HG03159 (cell line): Measurements from ENCODE around the gene ADISSP.
"Not testable (repeated sequence)": the region's sequence is repeated elsewhere in the genome, so short reads cannot be mapped to it uniquely, and the experiment has no call there.

Source experiments
- ATAC-seq: cut with Tn5 transposase; IDR thresholded peaks from one replicate; pipeline ENCODE4 v1.9.1; 2021; ENCODE audit warnings: mild to moderate bottlenecking, moderate library complexity; ENCODE audit not compliant: unreplicated experiment

ADISSP gene

DNA sequence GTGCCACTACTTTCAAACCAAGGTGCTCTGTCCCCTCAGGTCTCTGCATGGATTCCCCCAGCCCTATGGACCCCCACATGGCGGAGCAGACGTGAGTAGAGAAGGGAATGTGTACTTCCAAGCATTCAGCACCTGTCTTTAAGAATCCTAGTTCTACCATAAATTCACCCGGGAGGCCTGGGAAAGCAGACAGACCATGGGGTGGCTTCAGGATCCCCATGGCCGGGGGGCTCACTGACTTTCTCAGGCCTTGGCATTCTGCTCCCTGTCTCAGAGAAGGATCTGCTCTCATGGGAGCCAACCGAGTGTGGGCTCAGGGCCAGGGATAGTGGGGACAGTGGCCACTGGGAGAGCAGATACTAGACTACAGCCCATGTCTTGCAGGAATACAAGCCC, 30.8 kb upstream of the ADISSP start:
- ATAC-seq: no peak

DNA sequence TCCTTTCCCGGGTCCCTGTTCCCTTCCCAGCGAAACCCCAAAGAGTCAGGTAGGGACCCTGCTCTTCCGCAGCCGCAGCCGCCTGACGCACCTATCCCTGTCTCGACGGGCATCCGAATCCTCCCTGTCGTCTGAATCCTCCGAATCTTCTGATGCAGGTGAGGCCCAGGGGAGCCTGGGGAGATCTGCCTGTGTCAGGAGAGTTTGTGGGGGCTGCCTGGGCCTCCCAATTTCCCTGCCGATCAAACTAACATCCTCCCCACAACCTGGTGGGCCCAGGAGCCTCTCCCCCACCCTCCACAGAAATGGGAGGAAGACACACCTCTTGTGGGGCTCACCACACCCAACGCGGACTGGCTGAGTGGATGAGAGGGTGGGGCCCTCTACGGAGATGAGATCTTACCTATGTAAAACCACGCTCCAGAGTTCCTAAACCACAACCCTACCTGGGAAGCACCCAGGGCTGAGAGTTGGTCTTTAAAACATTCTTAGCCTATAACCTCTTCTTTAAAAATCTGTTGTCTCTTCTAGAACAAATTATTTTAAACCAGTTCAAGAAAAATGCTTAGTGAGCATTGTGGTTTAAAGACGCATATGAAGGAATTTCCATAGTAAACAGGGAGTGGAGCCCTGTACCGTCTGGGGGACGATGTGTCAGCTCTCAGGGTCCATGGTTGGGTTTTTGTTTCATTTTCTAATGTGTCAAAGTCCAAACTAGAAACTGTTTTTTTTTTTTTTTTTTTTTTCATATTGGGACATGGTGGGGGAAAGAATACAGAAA, 30.2 kb upstream of the ADISSP start:
- ATAC-seq: no peak

DNA sequence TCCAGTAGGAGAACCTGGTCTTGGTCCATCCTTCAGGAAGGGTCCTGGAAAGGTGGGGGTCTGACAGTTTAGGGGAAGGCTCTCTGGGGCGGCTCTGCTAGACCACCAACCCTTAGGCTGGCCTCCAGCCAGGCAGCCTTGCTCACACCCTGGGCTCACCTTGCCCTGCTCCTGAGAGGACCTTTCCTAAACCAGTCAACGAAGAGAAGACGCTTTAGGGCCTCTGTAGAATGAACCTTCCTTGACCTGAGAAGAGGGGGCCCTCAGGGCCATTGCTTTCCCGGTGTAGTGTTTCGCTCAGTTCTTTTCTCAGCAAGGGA, 29.6 kb upstream of the ADISSP start:
- ATAC-seq: no peak

DNA sequence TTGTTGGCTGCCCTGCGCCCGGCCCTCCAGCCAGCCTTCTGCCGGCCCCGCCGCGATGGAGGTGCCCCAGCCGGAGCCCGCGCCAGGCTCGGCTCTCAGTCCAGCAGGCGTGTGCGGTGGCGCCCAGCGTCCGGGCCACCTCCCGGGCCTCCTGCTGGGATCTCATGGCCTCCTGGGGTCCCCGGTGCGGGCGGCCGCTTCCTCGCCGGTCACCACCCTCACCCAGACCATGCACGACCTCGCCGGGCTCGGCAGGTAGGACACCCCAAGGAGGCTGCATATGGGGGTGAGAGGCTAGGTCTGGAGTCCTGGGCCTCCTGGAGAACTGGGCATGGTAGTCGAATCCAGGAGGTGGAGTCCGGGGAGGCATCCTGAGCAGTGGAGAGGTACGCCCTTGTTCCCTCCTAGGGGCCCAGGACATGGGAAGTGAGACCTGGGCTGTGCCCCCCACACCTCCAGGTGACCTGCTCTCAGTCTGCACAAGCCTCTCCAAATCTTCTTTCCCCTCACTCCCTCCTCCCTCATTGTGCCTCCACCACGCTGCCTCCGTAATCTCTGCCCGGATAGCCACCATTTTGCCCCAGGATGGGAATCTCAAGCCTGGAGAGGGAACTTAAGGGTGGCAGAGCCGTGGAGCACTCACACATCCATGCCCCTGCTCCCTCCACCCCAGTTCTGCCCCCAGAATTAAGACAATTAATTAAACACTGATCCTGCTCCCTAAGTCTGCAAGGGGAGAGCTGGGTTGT, 29.1 kb upstream of the ADISSP start:
- ATAC-seq: peak; percentile 7

DNA sequence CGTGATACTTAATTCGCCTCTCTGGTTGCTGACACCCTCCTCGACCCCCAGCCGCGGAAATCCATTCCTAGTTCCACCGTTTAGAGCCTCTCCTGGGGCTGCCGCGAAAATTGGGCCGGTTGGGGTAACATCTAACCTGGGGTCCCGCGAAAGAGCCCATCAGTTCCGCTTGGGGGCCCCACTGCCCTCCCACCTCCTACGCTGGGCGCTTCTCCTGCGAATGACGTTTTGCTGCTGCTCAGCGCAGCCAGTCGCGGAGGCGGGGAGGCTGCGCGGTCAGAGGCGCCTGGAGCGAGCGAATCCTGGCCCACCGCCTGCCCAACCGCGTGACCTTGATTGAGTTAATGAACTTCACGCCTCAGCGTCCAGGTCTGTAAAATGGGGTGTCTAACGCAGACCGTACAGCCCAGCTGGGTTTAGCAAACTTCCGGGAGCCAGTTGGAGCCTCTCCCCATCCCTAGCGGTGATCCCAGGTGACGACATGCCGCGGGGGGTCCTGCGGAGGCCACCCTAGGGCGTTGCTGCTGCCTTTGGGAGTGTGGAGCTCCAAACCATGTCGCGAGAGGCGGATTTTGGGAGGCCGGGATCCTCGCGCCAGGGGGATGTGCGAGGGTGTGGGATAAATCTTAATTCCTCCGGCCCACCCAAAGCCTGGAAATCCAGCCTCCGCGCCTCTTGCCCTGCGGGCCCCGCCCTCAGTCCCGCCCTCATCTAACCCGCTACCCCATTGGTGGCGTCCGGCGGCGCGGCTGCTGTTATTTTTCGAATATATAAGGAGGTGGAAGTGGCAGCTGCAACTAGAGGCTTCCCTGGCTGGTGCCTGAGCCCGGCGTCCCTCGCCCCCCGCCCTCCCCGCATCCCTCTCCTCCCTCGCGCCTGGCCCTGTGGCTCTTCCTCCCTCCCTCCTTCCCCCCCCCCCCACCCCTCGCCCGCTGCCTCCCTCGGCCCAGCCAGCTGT, 28.2 kb upstream of the ADISSP start, which contains the start of gene CDC25B:
TSS of gene CDC25B (plus strand) at position 800 of the 958 bp plus-strand sequence. CDS start 222 bp downstream, outside the sequence.
- peak; percentile 66 for ATAC-seq

DNA sequence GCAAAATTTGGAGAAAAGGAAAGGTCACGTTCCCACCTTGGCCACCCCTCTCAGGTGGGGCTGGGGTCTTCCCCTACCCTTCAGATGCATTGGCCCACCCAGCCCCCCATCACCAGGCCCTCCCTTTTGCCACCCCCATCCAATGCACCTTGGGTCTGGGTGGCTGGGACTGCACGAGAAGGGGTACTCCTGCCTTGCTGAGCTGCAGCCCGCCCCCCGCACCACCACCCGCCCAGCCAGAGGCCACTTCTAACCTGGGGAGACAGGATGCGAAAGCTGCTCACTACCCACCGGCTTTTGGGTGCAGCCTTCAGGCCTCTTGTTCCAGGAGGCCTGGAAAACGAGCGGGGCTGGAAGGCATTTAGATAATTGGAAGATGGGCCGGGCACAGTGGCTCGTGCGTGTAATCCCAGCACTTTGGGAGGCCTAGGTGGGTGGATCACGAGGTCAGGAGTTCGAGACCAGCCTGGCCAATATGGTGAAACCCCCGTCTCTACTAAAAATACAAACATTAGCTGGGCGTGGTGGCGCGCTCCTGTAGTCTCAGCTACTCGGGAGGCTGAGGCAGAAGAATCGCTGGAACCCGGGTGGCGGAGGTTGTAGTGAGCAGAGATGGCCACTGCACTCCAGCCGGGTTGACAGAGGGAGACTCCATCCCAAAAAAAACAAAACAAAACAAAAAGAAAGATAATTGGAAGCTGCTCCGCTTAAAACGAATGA, 27.3 kb upstream of the ADISSP start:
- ATAC-seq: no peak

DNA sequence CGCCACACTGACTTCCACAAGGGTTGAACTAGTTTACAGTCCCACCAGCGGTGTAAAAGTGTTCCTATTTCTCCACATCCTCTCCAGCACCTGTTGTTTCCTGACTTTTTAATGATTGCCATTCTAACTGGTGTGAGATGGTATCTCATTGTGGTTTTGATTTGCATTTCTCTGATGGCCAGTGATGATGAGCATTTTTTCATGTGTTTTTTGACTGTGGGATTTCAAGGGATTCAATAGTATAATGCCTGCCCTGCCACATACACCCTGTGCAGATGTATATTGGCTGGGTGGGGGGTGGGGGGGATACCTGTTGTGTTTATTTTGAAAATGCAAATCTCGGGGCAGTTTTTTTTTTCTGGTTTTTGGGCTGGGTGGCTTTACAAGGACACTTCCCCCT, 26.6 kb upstream of the ADISSP start:
- not testable (repeated sequence) for ATAC-seq

DNA sequence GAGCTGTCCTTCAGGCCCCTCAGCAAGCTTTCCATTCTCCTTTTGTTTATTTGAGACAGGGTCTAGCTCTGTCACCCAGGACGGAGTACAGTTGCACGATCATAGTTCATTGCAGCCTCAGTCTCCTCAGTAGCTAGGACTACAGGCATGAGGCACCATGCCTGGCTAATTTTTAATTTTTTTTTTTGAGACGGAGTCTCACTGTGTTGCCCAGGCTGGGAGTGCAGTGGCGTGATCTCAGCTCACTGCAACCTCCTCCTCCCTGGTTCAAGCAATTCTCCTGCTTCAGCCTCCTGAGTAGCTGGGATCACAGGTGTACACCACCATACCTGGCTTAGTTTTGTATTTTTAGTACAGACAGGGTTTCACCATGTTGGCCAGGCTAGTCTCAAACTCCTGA, 21.6 kb upstream of the ADISSP start:
- not testable (repeated sequence) for ATAC-seq

DNA sequence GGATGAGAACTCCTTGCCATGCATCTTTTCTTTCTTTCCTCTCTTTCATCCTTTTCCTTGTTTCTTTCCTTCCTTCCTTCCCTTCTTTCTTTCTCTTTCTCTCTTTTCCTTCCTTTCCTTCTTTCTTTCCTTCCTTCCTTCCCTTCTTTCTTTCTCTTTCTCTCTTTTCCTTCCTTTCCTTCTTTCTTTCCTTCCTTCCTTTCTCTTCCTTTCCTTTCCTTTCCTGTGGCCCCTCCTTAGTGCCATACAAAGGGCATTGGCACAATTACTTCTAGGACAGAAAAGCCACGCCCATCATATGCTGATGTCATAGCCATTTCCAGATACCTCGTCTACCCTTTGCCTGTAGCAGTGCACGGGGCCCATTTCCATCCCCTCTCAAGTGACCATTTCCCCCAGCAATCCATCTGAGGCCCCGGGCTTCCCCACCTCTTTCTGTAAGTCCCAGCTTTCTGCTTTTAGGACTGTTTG, 21.2 kb upstream of the ADISSP start:
- ATAC-seq: no peak

DNA sequence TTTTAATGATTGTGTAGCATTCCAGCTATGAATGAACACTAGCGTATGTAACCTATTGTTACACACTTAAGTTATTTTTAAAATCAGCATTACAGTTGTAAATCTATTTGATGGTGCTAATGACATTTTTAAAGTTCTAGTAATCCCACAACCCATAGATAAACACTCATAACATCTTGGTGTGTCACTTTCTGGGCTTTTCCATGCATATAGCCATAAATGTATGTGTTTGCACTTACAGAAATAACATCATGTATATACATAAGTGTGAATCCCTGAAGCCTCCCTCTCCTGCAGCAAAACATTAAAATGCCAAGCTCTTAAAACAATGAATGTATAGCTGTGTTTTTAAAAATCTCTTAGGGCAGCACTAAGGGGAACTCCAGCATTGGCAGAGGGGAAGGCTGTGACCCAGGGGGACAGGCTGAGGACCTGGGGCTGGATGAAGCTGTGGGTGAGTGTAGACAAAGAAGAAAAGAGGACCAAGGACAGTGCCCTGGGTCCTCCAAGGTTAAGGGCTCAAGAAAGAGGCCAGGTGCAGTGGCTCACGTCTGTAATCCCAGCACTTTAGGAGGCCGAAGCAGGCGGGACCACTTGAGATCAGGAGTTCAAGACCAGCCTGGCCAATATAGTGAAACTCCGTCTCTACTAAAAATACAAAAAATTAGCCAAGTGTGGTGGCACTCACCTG, 19.9 kb upstream of the ADISSP start:
- ATAC-seq: no peak

DNA sequence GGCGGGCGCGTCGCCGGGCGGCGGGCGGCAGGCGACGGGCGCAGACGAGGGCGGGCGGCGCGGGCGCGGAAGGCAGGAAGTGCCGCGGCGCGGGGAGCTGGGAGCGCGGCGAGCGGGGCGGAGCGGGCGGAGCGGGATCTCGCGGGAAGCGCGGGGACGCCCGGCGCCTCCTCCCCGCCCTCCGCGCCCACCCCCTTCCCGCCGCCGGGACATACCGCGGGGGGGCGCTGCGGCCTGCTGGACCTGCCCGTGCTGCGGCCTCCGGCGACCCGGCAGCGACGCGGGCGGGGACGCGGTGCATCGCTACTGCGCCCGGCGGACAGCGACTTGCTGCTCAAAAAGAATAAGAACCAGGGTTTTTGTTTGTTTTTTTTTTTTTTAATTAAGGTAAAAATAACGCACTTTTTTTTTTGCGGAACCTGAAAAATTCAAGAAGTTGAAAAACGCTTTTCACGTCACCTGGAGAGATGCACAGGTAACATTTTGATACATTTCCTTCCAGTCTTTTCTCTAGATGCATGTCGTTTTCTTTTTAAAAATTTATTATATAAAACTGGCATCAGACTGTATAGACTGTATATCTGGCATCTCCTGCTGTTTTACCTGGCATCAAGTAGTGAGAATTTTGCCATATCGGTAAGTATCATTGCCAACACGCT, 19.2 kb upstream of the ADISSP start, which contains the start of gene CENPB:
TSS of gene CENPB (minus strand) at position 76 of the 659 bp plus-strand sequence. CDS start 257 bp downstream, outside the sequence.
- peak; percentile 68 for ATAC-seq

DNA sequence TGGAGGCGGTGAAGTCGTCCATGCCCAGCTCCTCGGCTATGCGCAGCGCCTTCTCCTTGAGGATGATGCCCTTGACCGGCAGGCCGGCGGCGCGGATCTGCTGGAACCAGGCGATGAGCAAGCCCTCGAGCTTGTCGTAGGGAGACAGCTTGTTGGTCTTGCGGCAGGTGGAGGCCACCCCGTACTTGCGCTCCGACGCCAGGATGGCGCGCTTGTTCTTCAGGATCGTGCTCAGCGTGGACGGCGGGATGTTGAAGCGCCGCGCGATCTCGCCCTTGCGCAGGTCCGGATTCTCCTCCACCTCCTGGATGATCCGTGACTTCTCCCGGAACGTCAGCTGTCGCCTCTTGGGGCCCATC, 18.6 kb upstream of the ADISSP start:
- ATAC-seq: peak; percentile 20

DNA sequence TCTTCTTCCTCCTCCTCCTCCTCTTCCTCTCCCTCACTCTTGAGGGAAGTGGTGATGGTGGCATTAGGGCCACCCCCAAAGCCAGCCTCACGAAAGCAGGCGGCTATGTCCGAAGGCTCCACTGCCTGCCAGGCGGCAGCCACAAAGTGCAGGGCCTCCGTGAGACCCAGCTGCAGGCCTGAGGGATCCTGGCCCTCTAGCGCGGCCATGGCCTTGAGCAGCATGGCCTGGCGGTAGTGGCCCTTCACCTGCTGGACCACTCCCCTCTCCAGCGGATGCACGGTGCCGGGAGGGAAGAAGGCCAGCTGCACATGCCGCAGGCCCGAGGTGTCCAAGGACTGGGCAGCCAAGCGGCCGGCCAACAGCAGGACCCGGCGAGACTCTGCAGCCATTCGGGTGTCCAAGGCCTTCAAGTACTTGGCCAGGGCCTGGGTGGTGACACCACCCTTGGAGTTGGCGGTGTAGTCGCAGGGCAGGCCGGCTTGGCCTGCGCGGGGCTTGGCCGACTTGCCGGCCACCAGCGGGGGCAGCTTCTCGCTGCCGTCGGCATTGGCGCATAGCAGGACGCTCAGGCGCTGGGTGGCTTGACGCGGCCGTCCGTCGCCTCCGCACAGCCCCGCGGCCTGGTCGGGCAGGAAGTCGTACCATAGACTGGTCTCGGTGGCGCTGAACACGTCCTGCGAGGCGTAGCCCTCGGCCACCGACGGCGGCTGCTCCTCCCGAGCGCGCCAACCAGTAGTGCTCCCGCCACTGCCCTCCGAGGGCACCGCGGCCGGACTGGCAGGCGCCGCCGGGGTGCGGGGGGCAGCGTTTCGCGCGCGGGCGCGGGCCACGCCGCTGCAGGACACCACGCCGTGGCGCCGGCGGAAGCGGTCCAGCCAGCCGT, 17.9 kb upstream of the ADISSP start:
- no peak for ATAC-seq

DNA sequence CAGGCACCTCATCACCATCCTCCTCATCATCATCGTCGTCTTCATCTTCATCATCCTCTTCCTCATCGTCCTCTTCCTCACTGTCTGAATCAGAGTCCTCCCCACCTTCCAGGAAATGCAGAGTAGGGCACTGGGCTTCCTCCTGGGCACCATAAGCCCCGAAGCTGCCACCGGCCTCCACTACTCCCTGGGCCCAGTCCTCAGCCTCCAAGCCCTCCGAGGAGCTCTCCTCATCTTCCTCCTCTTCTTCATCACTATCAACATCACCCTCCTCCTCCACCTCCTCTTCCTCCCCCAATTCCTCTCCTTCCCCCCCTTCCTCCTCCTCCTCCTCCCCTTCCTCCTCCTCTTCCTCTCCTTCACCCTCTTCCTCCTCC, 17.3 kb upstream of the ADISSP start:
- no peak for ATAC-seq

DNA sequence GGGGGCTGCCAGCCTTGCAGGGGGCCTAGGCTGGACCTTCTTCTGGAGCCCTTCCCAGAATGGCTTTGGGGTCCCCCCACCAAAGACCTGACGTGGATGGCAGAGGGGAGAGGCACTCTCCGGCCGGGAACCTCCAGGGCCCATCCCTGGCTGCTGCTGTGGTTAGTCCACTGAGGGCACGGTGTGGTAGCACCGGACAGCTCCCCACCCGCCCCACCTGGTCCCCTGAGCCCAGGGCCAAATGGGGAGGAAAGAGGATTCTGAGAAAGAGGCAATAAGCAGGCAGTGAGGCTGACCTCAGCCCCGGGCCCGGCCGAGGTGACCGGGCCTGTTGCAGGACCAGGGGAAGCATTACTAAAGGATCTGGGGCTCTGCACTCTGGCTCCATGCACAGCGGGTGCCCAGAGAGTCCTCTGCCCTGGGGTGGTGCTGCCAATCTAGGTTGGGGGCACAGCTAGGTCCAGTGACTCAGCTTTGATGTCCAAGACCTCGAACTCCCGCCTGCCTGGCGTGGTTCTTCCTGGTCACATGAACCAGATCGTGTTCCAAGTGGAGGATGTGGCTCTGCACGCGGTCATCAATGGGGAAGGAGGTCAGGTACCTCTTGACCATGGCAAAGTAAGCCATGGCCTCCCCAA, 16.8 kb upstream of the ADISSP start:
- ATAC-seq: no peak

DNA sequence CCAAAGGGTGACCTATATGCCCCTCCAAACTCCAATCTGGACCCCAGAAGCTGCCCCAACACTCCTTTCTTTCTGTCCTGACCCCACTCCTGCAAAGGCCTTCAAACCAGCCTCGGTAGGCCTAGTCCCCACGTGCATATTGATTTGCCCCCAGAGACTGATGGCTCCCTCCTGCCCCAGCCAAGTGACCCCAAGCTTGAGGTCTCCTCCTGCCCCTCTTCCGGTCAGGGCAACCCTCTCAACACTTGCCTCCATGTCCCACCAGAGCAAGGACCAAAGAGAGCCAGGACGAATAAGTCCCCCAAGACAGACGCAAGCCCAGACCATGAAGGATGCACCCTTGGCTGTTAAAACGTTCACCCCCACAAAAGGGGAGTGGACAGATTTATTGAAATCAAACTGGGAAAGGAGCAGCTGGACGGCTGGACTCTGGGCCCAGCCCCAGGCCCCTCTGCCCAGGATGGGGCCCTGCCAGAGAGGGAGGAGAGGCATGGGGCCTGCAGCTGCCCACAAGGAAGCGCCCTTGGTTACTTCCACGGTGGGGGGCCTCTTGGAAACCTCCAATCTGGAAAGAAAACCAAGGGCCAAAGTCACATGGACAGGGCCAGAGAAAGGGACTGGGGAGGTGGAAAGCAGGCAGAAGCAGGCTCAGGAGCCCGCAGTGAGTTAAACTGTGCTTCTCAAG, 16.1 kb upstream of the ADISSP start:
- ATAC-seq: no peak

DNA sequence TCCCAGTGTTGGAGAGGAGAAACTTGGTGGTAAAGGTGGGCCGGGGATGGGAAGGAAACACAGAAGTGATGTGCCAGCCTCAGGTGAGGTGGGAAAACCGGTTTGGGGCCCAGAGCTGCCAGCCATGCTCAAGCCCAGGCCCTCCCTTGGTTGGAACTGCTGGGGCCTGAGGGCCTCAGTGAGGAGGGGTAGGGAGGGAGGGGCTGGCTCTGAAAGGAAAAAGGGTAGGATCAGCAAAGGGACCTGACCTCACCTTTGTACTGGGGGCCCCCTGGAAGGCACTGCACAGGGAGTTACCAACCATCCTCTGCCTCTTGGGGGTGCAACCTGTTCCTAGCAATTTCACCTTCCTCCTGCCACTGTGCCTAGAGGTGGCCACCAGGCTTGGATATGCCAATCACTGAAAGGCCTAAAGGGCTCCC, 15.5 kb upstream of the ADISSP start:
- no peak for ATAC-seq
